Keratinocyte (primary cell): Measurements from ENCODE around the gene LRFN5. TPM values are rescaled to one million over a fixed set of nuclear protein-coding genes. Genes with fewer than 3 reads are reported as not detected.

Source experiments
- DNase-seq: peaks from one replicate; pipeline ENCODE4 v3.0.0-alpha.2; 2011; ENCODE audit warnings: low read depth, missing footprints, low spot score
- FAIRE-seq: peaks from 2 replicates; lab custom pipeline; 2011; peaks lifted over from hg19 to GRCh38; lab: Jason Lieb, UNC
- H2AFZ ChIP-seq: 2 replicates; pipeline ENCODE4 v1.6.0; 2012; ENCODE audit warnings: low read length, control low read depth, inconsistent platforms; ENCODE audit not compliant: control insufficient read depth
- H3K27ac ChIP-seq: 2 replicates; pipeline ENCODE4 v1.5.1; 2011; ENCODE audit warnings: low read length; ENCODE audit not compliant: control insufficient read depth, insufficient read depth
- H3K27me3 ChIP-seq: 3 replicates; pipeline ENCODE4 v1.6.0; 2011; ENCODE audit warnings: low read length; ENCODE audit not compliant: control insufficient read depth, insufficient read depth; ENCODE audit errors: extremely low read depth
- H3K36me3 ChIP-seq, 2 experiments: 2 replicates in 1 of 2; 3 replicates in 1 of 2; pipeline ENCODE4 v1.5.1; 2011; ENCODE audit warnings: low read length in 2 of 2, mild to moderate bottlenecking in 1 of 2; ENCODE audit not compliant: control insufficient read depth in 2 of 2, insufficient read depth in 2 of 2; ENCODE audit errors: extremely low read depth in 1 of 2
- H3K4me1 ChIP-seq: 3 replicates; pipeline ENCODE4 v1.5.1; 2011; ENCODE audit warnings: low read length; ENCODE audit not compliant: control insufficient read depth, insufficient read depth; ENCODE audit errors: extremely low read depth
- H3K4me2 ChIP-seq: 3 replicates; pipeline ENCODE4 v1.6.0; 2011; ENCODE audit warnings: low read depth, low read length; ENCODE audit not compliant: control insufficient read depth, insufficient read depth; ENCODE audit errors: extremely low read depth
- H3K4me3 ChIP-seq, 3 experiments: fragments of 200-600 bp in 1 of 3; sonication (generic) in 1 of 3; 2 replicates in 2 of 3; 3 replicates in 1 of 3; pipeline ENCODE4 v1.5.1; 2011 to 2016; ENCODE audit warnings: low read length in 3 of 3, mild to moderate bottlenecking in 3 of 3, control low read depth in 2 of 3, inconsistent platforms in 1 of 3, low read depth in 1 of 3, mixed read lengths in 1 of 3, mixed run types in 1 of 3, moderate library complexity in 1 of 3; ENCODE audit not compliant: control insufficient read depth in 2 of 3, insufficient read depth in 2 of 3; ENCODE audit errors: extremely low read depth in 1 of 3
- H3K79me2 ChIP-seq: 2 replicates; pipeline ENCODE4 v1.6.0; 2012; ENCODE audit warnings: low read length; ENCODE audit not compliant: control insufficient read depth, insufficient read depth
- H3K9ac ChIP-seq: 3 replicates; pipeline ENCODE4 v1.6.0; 2011; ENCODE audit warnings: low read length; ENCODE audit not compliant: control insufficient read depth, insufficient read depth; ENCODE audit errors: extremely low read depth
- H3K9me1 ChIP-seq: 3 replicates; pipeline ENCODE4 v1.6.0; 2011; ENCODE audit warnings: low read length; ENCODE audit not compliant: control insufficient read depth, insufficient read depth; ENCODE audit errors: extremely low read depth
- H3K9me3 ChIP-seq: 2 replicates; pipeline ENCODE4 v1.5.1; 2012; ENCODE audit warnings: low read depth, low read length; ENCODE audit not compliant: control insufficient read depth
- H4K20me1 ChIP-seq: 3 replicates; pipeline ENCODE4 v1.6.0; 2011; ENCODE audit warnings: low read length; ENCODE audit not compliant: control insufficient read depth, insufficient read depth; ENCODE audit errors: extremely low read depth
- CTCF ChIP-seq, 3 experiments: IDR thresholded peaks in 1 of 3; conservative IDR thresholded peaks in 1 of 3; optimal IDR thresholded peaks in 1 of 3; 2 replicates in 2 of 3; 3 replicates in 1 of 3; pipeline versions ENCODE3 to v1.5.1; 2011; ENCODE audit warnings: low read length in 3 of 3, mild to moderate bottlenecking in 3 of 3, moderate library complexity in 2 of 3, control low read depth in 1 of 3, inconsistent platforms in 1 of 3; ENCODE audit not compliant: insufficient read depth in 2 of 3; ENCODE audit errors: extremely low read depth in 1 of 3
- EZH2 ChIP-seq: IDR thresholded peaks from one replicate; pipeline ENCODE4 v1.6.1; 2012; ENCODE audit warnings: inconsistent platforms, mild to moderate bottlenecking, low read length, moderate library complexity
- dilution Hi-C: fragments of 300-500 bp; cut with MboI; formaldehyde crosslinking; loops from one replicate; pipeline ENCODE4 v1.7.0; 2020; ENCODE audit warnings: low sequenced_read_pairs; ENCODE audit not compliant: extremely low pct_ligation_motif_present
- polyA plus RNA-seq, 5 experiments: library from polyadenylated mRNA; depleted of rRNA in 3 of 5; stranded (reverse) in 3 of 5; stranded (forward) in 1 of 5; unstranded in 1 of 5; fragments of >200 nt; gene quantifications; 1 replicate in 1 of 5; 2 replicates in 3 of 5; 3 replicates in 1 of 5; pipeline versions ENCODE4 v1.2.1 to v1.2.3, GENCODE V29; 2011 to 2012; ENCODE audit warnings: missing spikeins in 2 of 5, low read depth in 1 of 5, low replicate concordance in 1 of 5

Gene LRFN5
- polyA plus RNA-seq, 1 donor (not counting 4 experiments of a cell fraction or from before 2014, with no cell fraction given), result not detected

GRCh38 chr14:41913398-41913797, 306.7 kb downstream of the LRFN5 start:
- dilution Hi-C loops, result no loop called here
- FAIRE-seq, result no peak
- no peak overlapping the region for H2AFZ ChIP-seq
- H3K9me3 ChIP-seq, result no peaks in the 10 kb centered on the region
- no peak overlapping the region for H3K4me2 ChIP-seq
- no peak for TF ChIP-seq EZH2
- no peak for TF ChIP-seq CTCF (optimal IDR thresholded peaks at IDR 0.05 in 1 of 3, IDR thresholded peaks at IDR 0.05 in 1 of 3, conservative IDR thresholded peaks at IDR 0.05 in 1 of 3; ENCODE audit: extremely low read depth in 1 of 3, insufficient read depth in 2 of 3, low read length in 3 of 3)
- H3K9me1 ChIP-seq, result no peaks in the 10 kb centered on the region
- H3K36me3 ChIP-seq, result no peaks in the 10 kb centered on the region
- H3K9ac ChIP-seq, result no peak overlapping the region
- H3K27me3 ChIP-seq, result no peaks in the 10 kb centered on the region
- no peak overlapping the region for H3K27ac ChIP-seq
- no peak for DNase-seq
- no peaks in the 10 kb centered on the region for H3K79me2 ChIP-seq
- H3K4me3 ChIP-seq, result no peak overlapping the region
- no peaks in the 10 kb centered on the region for H3K4me1 ChIP-seq
- H4K20me1 ChIP-seq, result no peaks in the 10 kb centered on the region

GRCh38 chr14:41915732-41916131, 309.1 kb downstream of the LRFN5 start:
- H4K20me1 ChIP-seq, result no peaks in the 10 kb centered on the region
- H3K9ac ChIP-seq, result no peak overlapping the region
- no peaks in the 10 kb centered on the region for H3K9me1 ChIP-seq
- H2AFZ ChIP-seq, result no peak overlapping the region
- DNase-seq (no peak), FAIRE-seq (no peak)
- no peaks in the 10 kb centered on the region for H3K4me1 ChIP-seq
- TF ChIP-seq CTCF (optimal IDR thresholded peaks at IDR 0.05 in 1 of 3, IDR thresholded peaks at IDR 0.05 in 1 of 3, conservative IDR thresholded peaks at IDR 0.05 in 1 of 3; ENCODE audit: extremely low read depth in 1 of 3, insufficient read depth in 2 of 3, low read length in 3 of 3), result no peak
- TF ChIP-seq EZH2, result no peak
- dilution Hi-C loops, result no loop called here
- H3K36me3 ChIP-seq, result no peaks in the 10 kb centered on the region
- H3K27ac ChIP-seq, result no peak overlapping the region
- no peak overlapping the region for H3K4me3 ChIP-seq
- no peaks in the 10 kb centered on the region for H3K27me3 ChIP-seq
- H3K9me3 ChIP-seq, result no peaks in the 10 kb centered on the region
- H3K4me2 ChIP-seq, result no peak overlapping the region
- H3K79me2 ChIP-seq, result no peaks in the 10 kb centered on the region
